A172 (cell line): ENCODE data around the gene ZBTB20. TPM values are rescaled to one million over a fixed set of nuclear protein-coding genes. Genes with fewer than 3 reads are reported as not detected.
A peak's percentile ranks its signal among the peaks of the same experiment; 100 is the strongest.

Experiments used
- DNase-seq: peaks from one replicate; pipeline ENCODE4 v3.0.0-alpha.2; 2015; ENCODE audit warnings: low spot score
- total RNA-seq: library from RNA; depleted of rRNA; stranded (reverse); fragments of >200 nt; shearing (Covaris generic); gene quantifications from 2 replicates; pipeline ENCODE4 v1.2.3, GENCODE V29; 2014

ZBTB20 gene
- total RNA-seq, 1 experiment from 2014 or later = 7.5 TPM

DNA sequence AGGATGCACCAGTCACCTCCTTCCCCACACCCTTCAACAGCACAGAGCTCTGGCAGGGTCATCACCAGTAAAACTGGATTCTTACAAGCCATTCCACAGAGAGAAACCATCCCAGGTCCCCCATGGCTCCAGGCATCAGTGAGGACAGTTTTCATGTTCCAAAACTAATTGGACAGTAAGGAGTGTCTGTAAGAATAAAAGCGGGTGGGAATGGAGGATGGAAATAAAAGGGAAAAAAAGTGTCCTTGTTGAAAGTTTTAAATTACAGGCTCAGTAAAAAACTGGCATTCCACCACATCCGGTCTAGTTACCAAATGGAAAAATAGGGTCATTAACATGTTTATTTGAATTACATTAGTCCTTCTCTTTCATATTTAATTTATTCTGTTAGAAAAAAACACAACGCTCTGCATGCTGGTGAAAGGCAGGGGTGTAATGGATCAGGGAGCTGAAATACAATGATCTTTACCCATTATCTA is 735.9 kb downstream of the ZBTB20 start:
- DNase-seq = peak; percentile 24

- DNase-seq = no peak
Measured at GRCh38 chr3:114408736-114409670, 738.1 kb downstream of the ZBTB20 start.

GRCh38 chr3:114406922-114407321 is 740.2 kb downstream of the ZBTB20 start:
- DNase-seq = no peak

- no peak for DNase-seq
Measured at GRCh38 chr3:114406286-114406685, 740.8 kb downstream of the ZBTB20 start.

DNA sequence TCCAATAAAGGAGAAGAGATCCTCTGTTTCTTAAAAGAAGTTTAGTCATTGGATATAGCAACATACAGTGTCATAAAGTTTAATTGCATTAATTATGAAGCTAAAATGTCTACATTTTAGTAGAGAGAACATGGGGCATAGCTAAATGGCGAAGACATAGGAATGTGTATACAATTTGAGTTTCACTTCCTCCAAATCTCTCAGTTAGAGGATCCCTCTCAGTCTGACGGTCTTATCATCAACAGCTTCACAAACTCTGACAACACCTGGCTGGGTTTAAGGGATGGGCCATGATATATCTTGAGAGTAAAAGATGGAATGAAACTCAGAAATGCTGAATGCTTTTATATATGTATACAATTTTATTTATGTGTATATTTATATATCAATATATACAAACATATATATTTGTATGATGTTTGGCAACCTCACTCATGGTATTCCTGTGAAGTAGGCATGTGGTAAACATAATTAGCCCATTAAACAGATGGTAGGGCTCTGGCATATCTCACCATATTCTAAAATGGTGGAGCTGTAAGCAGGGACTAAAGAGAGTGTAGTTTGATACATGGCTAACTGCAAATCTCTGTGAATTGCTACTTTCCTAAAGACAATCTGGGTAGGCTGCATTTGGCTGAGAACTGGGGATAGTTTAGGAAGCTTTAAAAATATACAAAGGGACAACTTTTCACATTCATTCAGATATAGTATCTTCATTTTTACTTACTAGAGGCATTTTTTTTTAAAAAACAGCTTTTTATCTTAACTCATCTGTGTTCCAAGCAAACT is 741.7 kb downstream of the ZBTB20 start:
- no peak for DNase-seq

- DNase-seq = no peak
Measured at GRCh38 chr3:114404590-114404989, 742.5 kb downstream of the ZBTB20 start.

- no peak for DNase-seq
Measured at GRCh38 chr3:114402838-114403237, 744.2 kb downstream of the ZBTB20 start.

DNA sequence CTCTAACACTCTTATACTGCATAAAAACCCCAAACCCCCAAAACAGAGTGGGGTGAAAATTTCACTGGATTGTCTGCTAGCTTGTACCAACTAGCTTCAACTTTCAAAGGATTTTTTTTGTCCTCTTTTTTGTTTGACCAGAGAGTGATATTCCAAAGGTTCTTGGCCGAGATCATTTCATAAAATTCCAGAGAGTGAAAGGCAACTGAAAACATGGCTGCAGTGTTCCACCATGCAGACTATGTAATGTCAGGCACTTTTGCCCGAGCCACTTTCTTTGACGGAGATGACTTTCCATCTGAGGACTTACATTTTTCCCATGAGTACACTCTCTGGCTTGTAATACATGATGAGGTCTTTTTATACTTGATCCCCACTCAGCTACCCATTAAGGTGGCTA is 745.7 kb downstream of the ZBTB20 start:
- no peak for DNase-seq

DNA sequence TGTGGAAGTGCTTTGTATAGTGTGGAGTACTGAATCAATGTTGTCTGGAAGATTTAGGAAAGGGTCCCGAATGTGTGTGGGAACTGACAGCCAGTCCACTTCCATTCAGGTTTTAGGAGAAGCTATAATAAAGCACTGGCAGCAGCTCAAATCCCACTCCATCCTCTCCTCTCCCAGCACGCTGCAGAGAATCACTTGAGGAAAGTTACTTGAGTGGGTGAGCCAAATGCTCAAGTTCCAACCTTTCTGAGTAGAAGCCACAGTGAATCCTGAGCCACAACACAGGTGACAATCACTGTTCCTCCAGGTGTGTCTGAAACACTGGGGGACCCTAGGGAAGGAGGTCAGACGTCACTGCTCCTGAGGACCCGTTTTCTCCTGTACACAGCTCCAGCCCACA is 746.7 kb downstream of the ZBTB20 start:
- DNase-seq = no peak

DNA sequence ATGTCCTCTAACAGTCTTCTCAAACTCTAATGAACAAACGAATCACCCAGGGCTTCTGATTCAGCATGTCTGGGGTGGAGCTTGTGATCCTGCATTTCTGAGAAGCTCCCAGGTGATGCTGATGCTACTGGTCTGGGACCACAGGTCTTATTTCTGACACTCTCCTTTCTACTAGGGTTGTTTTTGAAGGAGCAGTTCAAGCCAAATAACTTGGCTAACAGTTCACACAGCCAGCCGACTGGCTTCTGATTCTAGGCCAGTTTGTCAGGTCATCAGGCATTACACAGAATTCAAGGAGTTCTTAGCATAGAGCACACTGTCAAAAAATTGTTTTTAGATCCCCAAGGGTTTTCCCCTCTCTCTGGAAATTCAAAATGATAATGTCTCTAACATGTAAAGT is 752.5 kb downstream of the ZBTB20 start:
- no peak for DNase-seq

- no peak for DNase-seq
Measured at GRCh38 chr3:114393367-114394072, 753.6 kb downstream of the ZBTB20 start.

GRCh38 chr3:114392831-114393230 is 754.3 kb downstream of the ZBTB20 start:
- DNase-seq = no peak

DNA sequence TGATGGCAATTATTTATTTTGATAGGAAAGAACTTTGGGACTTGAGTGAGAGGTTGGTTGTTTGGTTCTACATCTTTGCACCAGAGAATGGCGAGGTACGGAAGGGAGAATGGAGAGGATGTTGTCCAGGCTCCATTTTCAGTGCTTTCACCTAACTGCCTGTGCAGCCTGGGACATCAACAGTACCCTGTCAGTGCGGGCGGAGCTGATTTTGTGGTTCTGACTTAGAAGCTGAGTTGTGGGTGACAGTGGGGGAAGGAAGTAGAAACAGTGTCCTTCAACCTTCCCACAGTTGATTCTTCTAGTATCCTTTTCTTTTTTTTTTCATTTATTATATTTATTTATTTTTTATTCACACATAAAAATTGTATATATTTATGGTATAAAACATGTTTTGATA is 757.9 kb downstream of the ZBTB20 start:
- DNase-seq = no peak

DNA sequence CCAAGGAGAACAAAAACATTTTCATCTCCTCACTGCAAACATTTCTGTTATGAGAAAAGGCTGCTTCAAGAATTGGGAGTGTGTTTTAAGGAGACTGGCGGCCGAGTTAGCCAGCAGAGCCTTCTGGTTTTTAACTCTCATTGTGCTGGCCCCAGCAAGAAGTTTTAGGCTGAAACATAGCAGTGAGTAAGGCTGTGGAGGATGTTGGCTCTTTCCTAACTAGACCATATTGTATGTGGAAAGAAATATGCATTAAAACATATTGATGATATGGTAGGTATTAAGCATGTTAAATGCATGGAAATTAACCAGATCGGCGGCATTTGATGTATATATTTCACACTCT is 762.6 kb downstream of the ZBTB20 start:
- DNase-seq = no peak

GRCh38 chr3:114383875-114384557 is 763.1 kb downstream of the ZBTB20 start:
- peak; percentile 86 for DNase-seq

DNA sequence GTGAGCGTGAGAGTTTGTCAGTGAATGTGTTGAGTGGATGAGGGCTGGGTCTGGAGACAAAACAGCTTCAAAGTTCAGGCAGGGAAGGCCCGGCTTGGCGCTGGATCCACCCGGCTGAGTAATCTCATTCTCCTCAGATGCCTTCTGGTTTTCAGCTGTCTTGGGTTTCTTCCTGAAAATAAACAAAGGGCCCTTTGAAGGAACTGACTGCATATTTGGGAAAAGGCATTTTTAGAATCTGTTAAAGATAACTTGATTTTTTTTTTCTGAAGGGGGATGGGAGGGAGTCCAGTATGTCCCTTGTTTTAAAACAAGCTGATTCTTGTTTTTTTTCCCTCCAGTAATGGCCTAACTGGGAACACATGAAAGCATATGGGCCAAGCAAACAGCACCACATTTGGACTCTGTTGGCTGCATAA is 766.8 kb downstream of the ZBTB20 start:
- peak; percentile 51 for DNase-seq

DNA sequence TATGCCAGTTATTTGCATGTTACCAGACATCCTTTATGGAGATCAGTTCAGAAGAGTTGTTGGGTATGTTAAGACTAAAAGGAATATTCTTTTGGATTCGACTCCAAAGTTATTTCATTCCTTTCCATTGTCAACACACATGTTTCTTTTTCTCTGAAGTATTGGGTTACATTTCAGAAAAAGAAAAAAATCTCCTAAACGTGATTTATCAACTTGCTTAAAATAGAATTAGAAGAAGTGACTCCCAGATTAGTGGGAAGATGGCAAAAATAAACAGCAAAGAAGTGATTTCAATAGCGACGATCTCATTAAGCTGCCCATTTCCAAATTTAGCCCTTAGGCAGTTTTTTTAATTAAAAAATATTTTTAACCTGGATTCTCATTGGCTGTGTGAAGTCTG is 767.8 kb downstream of the ZBTB20 start:
- no peak for DNase-seq

DNA sequence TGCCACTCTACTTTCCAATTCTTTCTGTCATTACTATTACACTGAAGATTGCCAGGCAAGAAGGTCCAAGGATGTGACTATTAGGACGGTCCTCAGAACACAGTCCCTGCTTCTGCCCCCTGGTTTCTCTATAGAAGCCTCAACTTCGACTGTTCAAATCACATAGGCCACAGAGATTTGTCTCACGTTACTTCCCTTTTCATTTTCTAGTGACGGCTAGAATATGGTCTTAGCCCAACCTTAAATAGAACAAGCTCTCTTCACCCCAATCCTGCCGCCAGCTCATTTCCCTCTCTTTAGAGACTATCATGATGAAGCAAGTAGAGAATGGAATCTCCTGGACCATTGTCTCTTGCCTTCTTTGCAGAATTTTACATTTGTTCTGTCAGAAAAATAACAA is 768.3 kb downstream of the ZBTB20 start:
- no peak for DNase-seq

DNA sequence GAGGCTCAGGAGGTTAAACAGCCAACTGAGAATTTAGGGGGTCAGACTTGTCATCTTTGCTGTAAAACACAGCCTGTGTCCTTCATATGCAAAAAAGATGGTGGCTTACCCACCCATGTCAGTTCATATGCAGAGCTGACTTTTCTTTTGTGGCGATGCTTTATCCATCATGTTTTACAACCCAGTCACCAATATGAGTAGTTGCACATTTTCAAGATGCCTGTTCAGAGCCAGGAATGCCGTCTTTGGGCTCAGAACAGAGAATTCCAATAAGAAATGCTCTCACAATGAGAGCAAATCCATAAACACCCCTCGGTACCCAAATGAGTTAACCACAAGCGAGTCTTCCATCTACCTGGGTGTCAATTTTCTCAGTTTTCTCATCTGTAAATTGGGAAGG is 769.7 kb downstream of the ZBTB20 start:
- no peak for DNase-seq

DNA sequence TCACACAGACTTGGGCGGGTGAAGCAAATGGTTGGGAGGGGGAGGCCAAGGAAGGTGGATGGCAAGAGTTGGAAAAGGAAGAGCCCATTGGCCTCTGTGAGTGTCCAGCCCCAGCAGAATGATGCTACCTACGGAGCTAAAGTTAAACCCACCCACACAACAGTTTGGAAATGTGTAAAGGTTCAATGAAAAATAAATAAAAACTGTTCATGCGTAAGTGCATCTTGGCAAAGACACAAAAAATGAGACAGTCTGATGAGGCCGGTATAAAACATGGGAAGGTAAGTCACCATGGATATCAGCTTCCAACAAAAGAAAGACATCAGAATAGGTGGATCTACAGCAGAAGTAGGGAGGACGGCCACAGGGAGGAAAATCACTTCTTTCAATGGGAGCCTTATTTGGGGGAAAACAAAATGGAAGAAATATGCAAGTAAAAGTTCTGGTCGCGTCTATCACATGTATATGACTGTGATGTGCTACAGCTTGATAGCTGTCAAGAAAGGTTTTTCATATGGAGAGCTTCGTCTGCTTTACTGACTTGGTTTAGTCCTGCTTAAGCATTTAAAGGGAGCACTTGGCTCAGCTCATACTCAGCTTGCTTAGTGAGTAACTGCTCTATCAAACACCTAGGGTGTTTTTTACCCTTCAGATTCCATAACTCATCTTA is 770.4 kb downstream of the ZBTB20 start:
- DNase-seq = no peak
